GM19463 (cell line): ENCODE measurements around the gene PRSS8.

Source experiments
- ATAC-seq: cut with Tn5 transposase; IDR thresholded peaks from one replicate; pipeline ENCODE4 v1.9.1; 2021; ENCODE audit warnings: mild to moderate bottlenecking, moderate library complexity; ENCODE audit not compliant: unreplicated experiment

The PRSS8 gene

DNA sequence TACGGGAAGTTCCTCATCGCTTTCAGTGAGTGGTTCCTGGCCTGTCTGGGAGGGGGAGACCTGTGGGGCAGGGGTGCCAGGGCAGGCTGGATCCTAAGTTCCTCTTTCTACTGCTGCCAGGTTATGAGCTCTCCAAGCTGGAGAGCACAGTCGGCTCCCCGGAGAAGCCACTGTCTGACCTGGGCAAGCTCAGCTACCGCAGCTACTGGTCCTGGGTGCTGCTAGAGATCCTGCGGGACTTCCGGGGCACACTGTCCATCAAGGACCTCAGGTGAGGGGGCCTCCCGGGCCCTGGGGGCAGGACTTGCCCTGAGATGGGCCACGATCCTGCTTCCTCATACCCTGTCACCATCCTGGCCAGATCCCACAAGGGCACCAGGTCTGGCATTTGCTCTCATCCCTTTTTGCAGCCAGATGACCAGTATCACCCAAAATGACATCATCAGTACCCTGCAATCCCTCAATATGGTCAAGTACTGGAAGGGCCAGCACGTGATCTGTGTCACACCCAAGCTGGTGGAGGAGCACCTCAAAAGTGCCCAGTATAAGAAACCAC, 5.1 kb downstream of the PRSS8 start:
- ATAC-seq = no peak

DNA sequence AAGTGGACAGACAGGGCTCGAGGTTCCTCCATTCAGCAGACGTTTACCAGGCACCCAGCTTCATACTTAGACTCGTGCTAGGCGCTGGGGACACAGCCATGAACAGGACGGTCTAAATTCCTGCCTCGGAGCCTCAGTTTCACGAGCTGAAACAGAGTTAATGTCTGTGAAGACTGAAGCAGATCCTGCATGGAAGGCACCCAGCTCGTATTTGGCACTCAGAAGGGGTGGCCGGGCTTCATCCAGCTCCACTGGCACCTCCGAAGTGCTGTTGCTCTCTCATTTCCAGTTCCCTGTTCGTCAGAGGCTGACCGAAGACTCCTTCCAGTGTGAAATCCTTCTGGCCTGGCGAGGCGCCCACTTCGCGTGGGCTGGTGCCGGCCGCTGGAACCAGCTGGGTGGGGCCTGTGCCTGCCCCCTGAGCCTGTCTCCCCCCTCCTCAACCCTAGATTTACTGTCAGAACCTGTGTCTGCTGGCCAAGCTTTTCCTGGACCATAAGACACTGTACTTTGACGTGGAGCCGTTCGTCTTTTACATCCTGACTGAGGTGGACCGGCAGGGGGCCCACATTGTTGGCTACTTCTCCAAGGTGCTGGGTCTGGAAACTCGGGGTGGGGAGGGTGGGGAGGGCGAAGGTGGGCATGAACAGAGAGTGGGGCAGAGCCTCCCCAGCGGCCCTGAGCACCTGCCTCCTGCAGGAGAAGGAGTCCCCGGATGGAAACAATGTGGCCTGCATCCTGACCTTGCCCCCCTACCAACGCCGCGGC, 5.8 kb downstream of the PRSS8 start:
- ATAC-seq = no peak

DNA sequence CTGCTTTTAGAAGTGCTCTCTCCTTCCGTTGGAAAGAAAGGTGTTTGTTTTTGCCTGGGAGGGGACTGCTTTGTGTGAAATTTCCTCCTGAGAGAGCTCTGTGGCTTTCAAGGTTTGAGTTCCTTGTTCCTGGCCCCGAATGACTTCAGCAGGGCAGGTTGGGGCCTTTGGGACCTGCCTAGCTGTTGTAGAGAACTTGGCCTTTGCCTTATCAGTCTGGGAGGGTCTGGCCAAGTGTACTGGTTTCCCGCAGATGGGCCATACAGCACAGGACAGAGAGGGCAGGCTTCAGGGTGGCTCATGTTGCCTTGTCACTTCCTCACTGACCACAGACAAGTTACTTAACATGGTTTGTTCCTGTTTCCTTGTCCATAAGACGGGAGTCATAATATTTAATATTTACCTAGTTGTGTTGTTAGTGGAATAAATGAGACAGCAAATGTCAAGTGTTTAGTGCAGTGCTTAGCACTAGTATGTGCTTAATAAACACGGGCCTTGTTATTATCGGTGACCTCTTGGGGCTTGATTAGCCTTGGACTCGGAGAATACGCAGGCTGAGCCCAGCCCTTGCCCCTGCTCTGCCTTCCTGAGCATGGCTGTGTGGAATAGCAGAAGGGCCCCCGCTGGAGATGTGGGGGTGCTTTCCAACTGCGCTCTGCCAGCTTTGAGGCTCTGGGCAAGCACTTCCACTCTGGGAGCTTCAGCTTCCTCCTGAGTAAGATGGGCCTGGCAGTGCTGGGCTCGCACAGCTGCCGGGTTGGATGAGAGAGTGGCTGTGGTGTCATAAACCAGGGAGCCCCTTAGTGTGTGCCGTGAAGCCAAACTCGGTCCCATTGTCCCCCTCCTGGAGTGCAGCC, 6.6 kb downstream of the PRSS8 start:
- ATAC-seq = no peak

DNA sequence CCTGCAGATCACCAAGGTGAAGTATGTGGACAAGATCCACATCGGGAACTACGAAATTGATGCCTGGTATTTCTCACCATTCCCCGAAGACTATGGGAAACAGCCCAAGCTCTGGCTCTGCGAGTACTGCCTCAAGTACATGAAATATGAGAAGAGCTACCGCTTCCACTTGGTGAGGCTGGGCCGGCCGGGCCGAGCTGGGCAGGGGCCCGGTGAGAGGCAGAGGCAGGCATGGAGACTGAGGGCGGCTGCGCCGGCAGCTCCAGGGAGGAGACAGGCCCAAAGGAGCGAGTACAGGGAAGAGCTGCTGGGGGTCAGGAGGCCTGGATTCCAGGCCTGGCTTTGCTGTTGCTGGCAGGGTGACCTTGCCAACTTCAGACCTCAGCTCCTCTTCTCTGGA, 8.3 kb downstream of the PRSS8 start:
- no peak for ATAC-seq

DNA sequence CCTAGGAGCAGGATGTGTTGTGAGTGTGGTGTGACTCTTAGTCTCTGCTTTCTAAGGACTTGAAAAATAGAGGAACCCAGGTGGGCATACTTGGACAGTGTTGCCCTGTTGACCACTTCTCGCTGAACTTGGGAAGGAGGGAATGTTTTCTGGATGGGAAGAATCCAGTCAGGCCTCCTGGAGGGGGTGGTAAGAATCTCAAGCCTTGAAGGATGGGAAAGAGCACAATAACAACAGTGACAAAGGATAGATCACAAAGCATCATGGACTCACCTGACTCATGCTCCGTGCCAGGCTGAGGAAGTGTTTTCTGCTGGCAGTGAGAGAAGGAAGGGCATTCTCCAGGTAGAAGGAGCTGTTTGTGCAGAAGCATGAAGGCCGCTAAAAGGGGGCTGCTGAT, 9.7 kb downstream of the PRSS8 start:
- no peak for ATAC-seq

- ATAC-seq = no peak
Measured at GRCh38 chr16:31120129-31120528, 15.4 kb downstream of the PRSS8 start.

GRCh38 chr16:31118223-31119155, 17.0 kb downstream of the PRSS8 start:
- no peak for ATAC-seq

- peak; percentile 82 for ATAC-seq
Measured at GRCh38 chr16:31117384-31118222, 17.9 kb downstream of the PRSS8 start, which contains the start of gene KAT8. Gene KAT8, plus strand, starts transcription at chr16:31117664. Its CDS starts 18 bp downstream, at chr16:31117682.

DNA sequence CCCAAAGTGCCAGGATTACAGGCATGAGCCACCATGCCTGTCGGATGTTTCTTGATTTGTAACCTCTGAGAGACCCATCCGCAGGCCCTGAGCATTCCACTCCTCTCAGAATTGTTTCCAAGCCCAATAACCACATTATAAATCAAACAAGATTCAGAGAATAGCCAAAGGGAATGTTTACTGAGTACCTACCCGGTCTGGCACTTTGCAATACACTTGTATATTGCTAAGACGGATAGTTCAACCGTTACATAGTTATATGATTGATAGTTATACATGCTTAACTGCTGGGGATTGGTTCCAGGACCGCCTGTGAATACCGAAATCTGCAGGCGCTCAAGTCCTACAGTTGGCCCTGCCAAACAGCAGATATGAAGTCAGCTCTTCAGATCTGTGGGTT, 21.1 kb downstream of the PRSS8 start:
- ATAC-seq = no peak

GRCh38 chr16:31113121-31114120, 22.1 kb downstream of the PRSS8 start:
- ATAC-seq = no peak

DNA sequence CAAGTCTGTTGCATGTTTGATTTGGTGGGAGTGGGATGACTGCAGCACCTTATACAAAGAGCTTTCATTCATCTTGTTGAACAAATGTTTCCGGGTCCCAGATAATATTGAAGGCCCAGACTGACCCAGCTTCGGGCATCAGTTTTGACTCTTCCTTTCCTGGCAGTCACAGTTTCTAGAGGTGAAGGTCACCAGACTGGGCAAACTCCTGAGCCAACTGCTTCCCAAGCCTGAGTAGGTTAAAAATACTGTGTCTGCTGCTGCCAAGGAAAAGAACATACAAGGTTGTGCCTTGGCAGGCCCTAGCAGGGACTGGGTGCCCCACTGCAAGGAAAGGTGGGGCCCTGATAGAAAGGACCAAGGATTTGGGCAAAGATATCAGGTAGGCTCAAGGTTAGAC, 22.8 kb downstream of the PRSS8 start:
- no peak for ATAC-seq

GRCh38 chr16:31111881-31112466, 23.6 kb downstream of the PRSS8 start:
- no peak for ATAC-seq

DNA sequence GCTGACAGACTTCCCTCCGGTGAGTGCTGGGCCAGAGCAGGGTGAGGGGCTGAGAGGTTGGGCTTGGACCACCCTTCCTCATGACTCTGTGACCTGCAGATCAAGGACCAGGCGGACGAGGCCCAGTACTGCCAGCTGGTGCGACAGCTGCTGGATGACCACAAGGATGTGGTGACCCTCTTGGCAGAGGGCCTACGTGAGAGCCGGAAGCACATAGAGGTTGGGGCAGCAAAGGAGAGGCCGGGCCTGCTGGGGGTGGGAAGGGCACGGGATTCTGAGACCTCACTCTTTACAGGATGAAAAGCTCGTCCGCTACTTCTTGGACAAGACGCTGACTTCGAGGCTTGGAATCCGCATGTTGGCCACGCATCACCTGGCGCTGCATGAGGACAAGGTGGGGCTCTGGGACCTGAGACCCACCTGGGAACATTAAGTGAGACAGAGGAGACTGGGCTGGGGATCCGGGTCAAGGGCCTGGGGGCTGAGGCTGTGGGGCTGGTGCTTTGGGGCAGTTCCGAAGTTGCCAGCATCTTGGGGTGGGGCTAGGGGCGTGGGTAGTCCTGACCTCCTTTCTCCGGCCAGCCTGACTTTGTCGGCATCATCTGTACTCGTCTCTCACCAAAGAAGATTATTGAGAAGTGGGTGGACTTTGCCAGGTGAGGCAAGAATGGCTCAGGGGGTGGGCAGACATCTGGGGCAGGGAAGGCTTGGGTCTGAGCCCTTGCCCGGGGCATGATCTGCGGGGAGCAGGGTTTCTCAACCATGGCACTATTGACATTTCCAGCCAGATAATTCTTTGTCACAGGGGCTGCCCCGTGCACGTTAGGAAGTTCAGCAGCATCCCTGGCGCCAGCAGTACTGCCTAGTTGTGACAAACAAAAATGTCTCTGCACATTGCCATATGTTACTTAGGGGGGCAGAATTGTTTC, 25.2 kb downstream of the PRSS8 start:
- no peak for ATAC-seq

GRCh38 chr16:31109622-31110021, 25.9 kb downstream of the PRSS8 start:
- no peak for ATAC-seq

DNA sequence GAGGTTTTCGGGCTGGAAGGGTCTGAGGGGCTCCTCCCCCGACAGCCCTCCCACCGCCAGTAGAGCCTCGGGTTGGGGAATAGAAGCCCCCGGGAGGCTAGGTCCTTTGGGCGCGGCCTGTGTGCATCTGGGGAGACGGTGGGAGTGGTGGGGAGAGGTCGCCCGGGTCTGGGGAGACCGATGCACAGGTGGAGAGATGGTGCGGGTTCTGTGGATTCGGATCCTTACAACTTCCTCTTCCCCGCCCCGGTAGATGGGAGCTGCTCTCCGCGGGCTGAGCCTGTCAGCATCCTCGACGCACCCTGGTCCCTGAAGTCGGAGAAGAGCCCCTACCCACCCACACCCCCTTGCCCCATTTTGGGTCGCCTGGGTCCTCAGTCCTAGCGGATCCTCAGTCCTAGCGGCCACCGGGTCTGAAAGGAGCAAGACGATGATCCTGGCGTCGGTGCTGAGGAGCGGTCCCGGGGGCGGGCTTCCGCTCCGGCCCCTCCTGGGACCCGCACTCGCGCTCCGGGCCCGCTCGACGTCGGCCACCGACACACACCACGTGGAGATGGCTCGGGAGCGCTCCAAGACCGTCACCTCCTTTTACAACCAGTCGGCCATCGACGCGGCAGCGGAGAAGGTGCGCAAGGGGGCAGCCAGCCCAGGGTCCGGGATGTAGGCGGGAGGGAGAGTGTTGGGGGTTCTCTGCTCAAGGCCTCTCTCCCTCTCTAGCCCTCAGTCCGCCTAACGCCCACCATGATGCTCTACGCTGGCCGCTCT, 26.6 kb downstream of the PRSS8 start:
- no peak for ATAC-seq

- peak; percentile 80 for ATAC-seq
Measured at GRCh38 chr16:31108035-31108793, 27.3 kb downstream of the PRSS8 start, which contains the start of gene BCKDK. Gene BCKDK, plus strand, starts transcription at chr16:31108386. Its CDS starts 838 bp downstream, at chr16:31109224.
